Natural killer cell (primary cell): ENCODE measurements around the gene CLK2. TPM values are rescaled to one million over a fixed set of nuclear protein-coding genes. Genes with fewer than 3 reads are reported as not detected.
A peak's percentile ranks its signal among the peaks of the same experiment; 100 is the strongest.

Source experiments
- ATAC-seq, 3 donors: fragments of 150-1000 bp in 2 of 3; fragments of 200-7000 bp in 1 of 3; cut with Tn5 transposase; 1 replicate in 1 of 3; 2 replicates in 2 of 3; pipeline ENCODE4 v1.10.0; 2021; ENCODE audit warnings: mild to moderate bottlenecking in 2 of 3, moderate library complexity in 2 of 3
- DNase-seq, 2 donors: peaks; one replicate each; pipeline versions ENCODE4 v3.0.0 to v3.0.0-alpha.2; 2013 to 2021; ENCODE audit warnings: mixed read lengths in 1 of 2
- H3K27ac ChIP-seq: one replicate; pipeline ENCODE4 v1.5.1; 2013; ENCODE audit warnings: mild to moderate bottlenecking, low read length
- H3K27me3 ChIP-seq: one replicate; pipeline ENCODE4 v1.6.1; 2013; ENCODE audit warnings: low read length; ENCODE audit not compliant: control insufficient read depth, insufficient read depth
- H3K36me3 ChIP-seq: one replicate; pipeline ENCODE4 v1.6.1; 2013; ENCODE audit warnings: low read length; ENCODE audit not compliant: control insufficient read depth, insufficient read depth
- H3K4me1 ChIP-seq: one replicate; pipeline ENCODE4 v1.6.1; 2013; ENCODE audit warnings: low read length; ENCODE audit not compliant: control insufficient read depth, insufficient read depth
- H3K4me3 ChIP-seq: one replicate; pipeline ENCODE4 v1.5.1; 2013; ENCODE audit warnings: low read length
- H3K9me3 ChIP-seq: one replicate; pipeline ENCODE4 v1.6.1; 2013; ENCODE audit warnings: low read length; ENCODE audit not compliant: control insufficient read depth, insufficient read depth
- H3K27ac Mint-ChIP-seq, 2 donors: one replicate each; pipeline ENCODE4 v1.8.0; 2022; ENCODE audit warnings: mild to moderate bottlenecking in 2 of 2, mixed read lengths in 2 of 2, moderate library complexity in 1 of 2
- H3K27me3 Mint-ChIP-seq, 2 donors: one replicate each; pipeline ENCODE4 v1.8.0; 2022; ENCODE audit warnings: low read depth in 2 of 2, mixed read lengths in 2 of 2
- H3K36me3 Mint-ChIP-seq: one replicate; pipeline ENCODE4 v1.8.0; 2022; ENCODE audit warnings: mixed read lengths
- H3K4me1 Mint-ChIP-seq, 2 donors: one replicate each; pipeline ENCODE4 v1.8.0; 2022; ENCODE audit warnings: mixed read lengths in 2 of 2
- H3K4me3 Mint-ChIP-seq: one replicate; pipeline ENCODE4 v1.8.0; 2022; ENCODE audit warnings: mild to moderate bottlenecking, moderate library complexity, mixed read lengths
- H3K9me3 Mint-ChIP-seq, 2 donors: one replicate each; pipeline ENCODE4 v1.8.0; 2022; ENCODE audit warnings: mixed read lengths in 2 of 2
- CTCF ChIP-seq: fragments of 200-600 bp; IDR thresholded peaks from one replicate; pipeline ENCODE4 v1.8.0; 2022; ENCODE audit warnings: antibody characterized with exemption
- WGBS: methylation state at CpG from one replicate; pipeline ENCODE4 v1.1.7; 2013; ENCODE audit warnings: missing lambda C conversion rate; ENCODE audit not compliant: insufficient coverage; 5-methylcytosine and 5-hydroxymethylcytosine counted together
- intact Hi-C: fragments of 100-400 bp; cut with micrococcal nuclease; formaldehyde crosslinking; loops from one replicate; pipeline ENCODE4 v1.14.2; 2022
- total RNA-seq, 4 donors: library from RNA; stranded (reverse); fragments of 120-200 nt in 1 of 4; gene quantifications; one replicate each; pipeline versions ENCODE4 v1.2.3 to v1.2.4, GENCODE V29; 2013 to 2022

Gene CLK2
- total RNA-seq, 3 donors from 2014 or later (not counting 1 experiment from before 2014, with no cell fraction given): 70.4 to 97.5 (median 84.4) TPM

- peak overlapping the region; percentile 84 for H3K4me3 ChIP-seq
- peaks cover 47% of the 10 kb centered on the region for H3K36me3 ChIP-seq
- peaks cover 20% of the 10 kb centered on the region for H3K4me1 ChIP-seq
- H3K36me3 Mint-ChIP-seq: peaks cover 14% of the 10 kb centered on the region
- no peaks in the 10 kb centered on the region for H3K9me3 Mint-ChIP-seq
- no peaks in the 10 kb centered on the region for H3K9me3 ChIP-seq
- DNase-seq (peak in 1 of 2 donors; percentile 58), ATAC-seq (no peak)
- peak overlapping the region; percentile 99 for H3K4me3 Mint-ChIP-seq
- peak overlapping the region; percentile 58 for H3K27ac ChIP-seq
- intact Hi-C loops: no loop called here
- no peak for TF ChIP-seq CTCF
- no peaks in the 10 kb centered on the region for H3K27me3 Mint-ChIP-seq
- WGBS: 1% methylated on average over 9 of the region's 9 CpGs
- H3K27ac Mint-ChIP-seq: peak overlapping the region; percentile 91 to 98
- H3K27me3 ChIP-seq: no peaks in the 10 kb centered on the region
- peaks cover 34 to 38% of the 10 kb centered on the region in 2 donors for H3K4me1 Mint-ChIP-seq
Measured at GRCh38 chr1:155261493-155261851, 11.8 kb downstream of the CLK2 start.

- intact Hi-C loops: no loop called here
- 91% methylated on average over 5 of the region's 5 CpGs for WGBS
- peaks cover 42% of the 10 kb centered on the region for H3K36me3 ChIP-seq
- no peak overlapping the region for H3K4me3 ChIP-seq
- no peaks in the 10 kb centered on the region for H3K27me3 ChIP-seq
- peak overlapping the region; percentile 21 for H3K4me3 Mint-ChIP-seq
- H3K36me3 Mint-ChIP-seq: peaks cover 9% of the 10 kb centered on the region
- H3K27ac Mint-ChIP-seq: peak overlapping the region; percentile 37 to 46
- no peak for TF ChIP-seq CTCF
- H3K9me3 Mint-ChIP-seq: no peaks in the 10 kb centered on the region
- DNase-seq (no peak), ATAC-seq (no peak)
- H3K4me1 ChIP-seq: peaks cover 28% of the 10 kb centered on the region
- no peaks in the 10 kb centered on the region for H3K27me3 Mint-ChIP-seq
- H3K27ac ChIP-seq: no peak overlapping the region
- peaks cover 44 to 46% of the 10 kb centered on the region in 2 donors for H3K4me1 Mint-ChIP-seq
- no peaks in the 10 kb centered on the region for H3K9me3 ChIP-seq
Measured at GRCh38 chr1:155260276-155260675, 13.0 kb downstream of the CLK2 start.

GRCh38 chr1:155256058-155256852 lies 17.0 kb downstream of the CLK2 start:
- peaks cover 28% of the 10 kb centered on the region for H3K4me1 ChIP-seq
- H3K36me3 ChIP-seq: peaks cover 24% of the 10 kb centered on the region
- Mint-ChIP-seq H3K9me3 (no peaks in the 10 kb centered on the region), H3K4me1 (peaks cover 39 to 43% of the 10 kb centered on the region in 2 donors), H3K4me3 (peak overlapping the region; percentile 90), H3K36me3 (peaks cover 9% of the 10 kb centered on the region), H3K27me3 (no peaks in the 10 kb centered on the region), H3K27ac (peak overlapping the region; percentile 16 to 87)
- H3K27me3 ChIP-seq: no peaks in the 10 kb centered on the region
- TF ChIP-seq CTCF: no peak
- 93% methylated on average over 20 of the region's 20 CpGs for WGBS
- no peak overlapping the region for H3K27ac ChIP-seq
- H3K4me3 ChIP-seq: no peak overlapping the region
- no peaks in the 10 kb centered on the region for H3K9me3 ChIP-seq
- no peak for DNase-seq
- ATAC-seq: no peak
- intact Hi-C loops: loop anchor here (10.0 kb wide), 1 partner anchor 249 kb away; no protein-coding TSS in a partner anchor
